Chondrocyte (in vitro differentiated cells): ENCODE results near the gene LRP4. TPM values are rescaled to one million over a fixed set of nuclear protein-coding genes. Genes with fewer than 3 reads are reported as not detected.

ENCODE experiments used
- DNase-seq: peaks from one replicate; pipeline ENCODE4 v3.0.0; 2021; ENCODE audit warnings: mixed read lengths, low spot score
- H3K27ac Mint-ChIP-seq: one replicate; pipeline ENCODE4 v1.8.0; 2021; ENCODE audit warnings: mild to moderate bottlenecking, moderate library complexity, mixed read lengths; ENCODE audit not compliant: unreplicated experiment
- H3K27me3 Mint-ChIP-seq: 2 replicates; pipeline ENCODE4 v1.8.0; 2021; ENCODE audit warnings: low read depth, mixed read lengths
- H3K36me3 Mint-ChIP-seq: 2 replicates; pipeline ENCODE4 v1.8.0; 2021; ENCODE audit warnings: low read depth, mixed read lengths
- H3K4me1 Mint-ChIP-seq: 2 replicates; pipeline ENCODE4 v1.8.0; 2021; ENCODE audit warnings: low read depth, mild to moderate bottlenecking, mixed read lengths
- H3K4me3 Mint-ChIP-seq: one replicate; pipeline ENCODE4 v1.8.0; 2021; ENCODE audit warnings: mild to moderate bottlenecking, moderate library complexity, mixed read lengths; ENCODE audit not compliant: unreplicated experiment
- H3K9me3 Mint-ChIP-seq: 2 replicates; pipeline ENCODE4 v1.8.0; 2021; ENCODE audit warnings: low read depth, mixed read lengths
- CTCF ChIP-seq: fragments of 200-600 bp; sonication (generic); IDR thresholded peaks from 2 replicates; pipeline ENCODE4 v1.5.0; 2021; ENCODE audit warnings: antibody characterized with exemption, mild to moderate bottlenecking, moderate library complexity
- total RNA-seq: library from RNA; stranded (reverse); gene quantifications from 3 replicates; pipeline ENCODE4 v1.2.1, GENCODE V29; 2021

LRP4 gene
- total RNA-seq, 1 donor from 2014 or later, result 7.0 TPM

DNA sequence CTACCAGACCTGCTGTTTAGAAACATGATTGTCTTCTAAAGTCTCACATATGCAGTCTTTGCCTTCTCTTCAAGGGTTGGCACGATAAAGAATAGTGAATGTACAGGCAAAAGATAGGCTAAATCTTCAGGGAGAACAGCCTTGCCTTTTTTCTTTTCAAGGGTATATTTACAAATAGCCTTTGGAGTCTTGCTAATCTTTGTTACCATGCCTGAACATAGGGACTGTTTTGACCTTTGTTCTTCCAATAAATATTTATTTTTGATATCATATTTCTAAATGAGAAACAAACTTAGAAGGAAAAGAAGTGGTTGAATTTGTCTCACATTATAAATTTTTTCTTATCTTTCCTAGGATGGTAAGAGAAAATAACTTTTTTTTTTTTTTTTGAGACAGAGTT, 30.9 kb upstream of the LRP4 start:
- Mint-ChIP-seq H3K9me3 (no peaks in the 10 kb centered on the region), H3K36me3 (no peaks in the 10 kb centered on the region), H3K4me3 (no peak overlapping the region), H3K27ac (no peak overlapping the region), H3K4me1 (peaks cover 25% of the 10 kb centered on the region), H3K27me3 (no peaks in the 10 kb centered on the region)
- DNase-seq, result no peak
- TF ChIP-seq CTCF, result no peak

DNA sequence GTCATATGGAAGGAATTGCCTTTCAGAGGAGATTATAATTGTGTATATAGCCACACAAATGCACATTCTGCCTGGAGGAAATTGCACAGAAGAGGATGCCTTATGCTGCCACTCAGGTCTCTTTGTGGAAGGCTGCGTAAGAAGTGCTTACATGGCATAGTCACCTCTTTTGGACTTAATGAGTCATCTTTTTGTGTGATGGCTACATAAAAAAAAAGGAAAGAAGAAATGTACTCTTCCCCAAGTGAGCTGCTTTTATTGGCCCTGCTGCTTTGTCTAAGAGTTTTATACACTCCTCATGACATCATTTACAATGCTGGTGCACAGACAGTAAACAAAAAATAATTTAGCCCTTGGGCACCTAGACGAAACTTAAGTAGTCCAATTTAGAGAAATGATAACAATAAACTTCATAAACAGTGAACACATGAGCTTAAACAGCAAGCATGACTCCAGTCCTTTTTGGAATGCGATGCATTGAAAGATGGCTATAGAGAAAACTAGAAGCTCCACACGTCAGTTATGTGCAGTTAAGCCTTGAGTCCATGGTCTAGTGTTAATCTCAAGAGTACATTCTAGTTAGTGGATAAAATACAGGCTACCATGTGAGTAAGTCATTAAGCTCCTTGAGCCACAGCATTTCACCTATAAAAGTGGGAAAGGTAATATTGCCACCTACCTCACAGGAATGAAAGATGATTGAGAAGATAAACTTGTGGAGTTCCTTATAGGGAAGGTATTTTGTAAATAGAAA, 30.2 kb upstream of the LRP4 start:
- Mint-ChIP-seq H3K36me3 (no peaks in the 10 kb centered on the region), H3K9me3 (no peaks in the 10 kb centered on the region), H3K27me3 (no peaks in the 10 kb centered on the region), H3K27ac (peak overlapping the region; percentile 84), H3K4me3 (no peak overlapping the region), H3K4me1 (peaks cover 25% of the 10 kb centered on the region)
- no peak for DNase-seq
- TF ChIP-seq CTCF, result no peak

DNA sequence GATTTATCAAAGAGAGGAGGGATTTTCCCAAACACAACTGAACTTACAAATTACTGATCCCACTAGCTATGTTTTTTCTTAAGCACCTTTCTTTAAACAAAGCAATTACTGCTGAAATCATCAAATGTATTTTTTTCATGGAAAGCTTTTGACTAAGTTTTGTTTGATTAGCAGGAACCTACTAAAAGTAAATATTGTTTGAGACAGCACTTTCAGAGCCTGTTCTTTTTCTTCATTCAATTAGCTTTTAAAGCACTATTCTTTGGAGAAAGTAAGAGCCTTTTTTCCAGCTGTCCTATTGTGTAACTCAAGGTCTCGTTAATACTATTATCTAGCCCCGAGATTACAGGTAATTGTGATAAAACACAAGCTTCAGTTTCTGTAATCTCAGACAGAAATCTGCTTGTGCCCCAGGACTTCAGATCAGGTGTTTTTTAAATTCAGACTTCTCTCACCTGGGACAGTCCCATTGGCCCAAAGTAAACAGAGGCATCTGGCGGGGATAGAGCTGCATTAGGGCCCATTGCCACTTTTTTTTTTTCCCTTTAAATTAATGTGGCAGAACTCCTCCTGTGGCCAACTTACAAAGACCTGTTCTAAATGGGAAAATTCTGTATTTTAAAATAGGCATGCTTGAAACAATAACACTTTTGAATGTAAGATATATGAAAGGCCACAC, 29.2 kb upstream of the LRP4 start:
- no peak overlapping the region for H3K4me3 Mint-ChIP-seq
- no peaks in the 10 kb centered on the region for H3K27me3 Mint-ChIP-seq
- TF ChIP-seq CTCF, result no peak
- peaks cover 25% of the 10 kb centered on the region for H3K4me1 Mint-ChIP-seq
- no peak for DNase-seq
- H3K36me3 Mint-ChIP-seq, result no peaks in the 10 kb centered on the region
- peak overlapping the region; percentile 84 for H3K27ac Mint-ChIP-seq
- no peaks in the 10 kb centered on the region for H3K9me3 Mint-ChIP-seq

GRCh38 chr11:46944356-46945075, 26.2 kb upstream of the LRP4 start:
- H3K9me3 Mint-ChIP-seq, result no peaks in the 10 kb centered on the region
- no peaks in the 10 kb centered on the region for H3K27me3 Mint-ChIP-seq
- no peak overlapping the region for H3K4me3 Mint-ChIP-seq
- no peak for DNase-seq
- peaks cover 25% of the 10 kb centered on the region for H3K4me1 Mint-ChIP-seq
- TF ChIP-seq CTCF, result no peak
- no peaks in the 10 kb centered on the region for H3K36me3 Mint-ChIP-seq
- H3K27ac Mint-ChIP-seq, result no peak overlapping the region

DNA sequence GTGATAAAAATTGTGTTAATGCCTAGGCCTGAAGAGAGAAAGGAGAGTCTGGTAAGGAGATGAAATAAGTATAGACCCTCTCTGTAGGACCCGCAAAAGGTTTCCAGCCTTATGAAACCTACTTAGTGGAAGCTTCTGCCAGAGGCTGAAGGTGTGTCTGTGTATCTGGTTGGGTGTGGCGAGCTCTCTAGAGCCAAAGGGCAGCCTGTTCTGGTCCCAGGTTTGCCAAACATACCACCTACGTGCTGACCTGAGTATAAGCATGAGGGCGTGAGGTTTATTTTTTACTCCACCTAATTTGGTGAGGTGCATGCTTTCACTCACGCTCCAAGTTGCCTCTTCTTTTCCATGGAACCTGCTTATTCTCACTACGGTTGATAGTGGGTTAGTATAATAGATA, 23.8 kb upstream of the LRP4 start:
- peaks cover 9% of the 10 kb centered on the region for H3K4me1 Mint-ChIP-seq

More for the DNA sequence above, 23.8 kb upstream of the LRP4 start:
- TF ChIP-seq CTCF, result no peak
- H3K4me3 Mint-ChIP-seq, result no peak overlapping the region
- H3K27ac Mint-ChIP-seq, result no peak overlapping the region
- no peaks in the 10 kb centered on the region for H3K9me3 Mint-ChIP-seq
- H3K36me3 Mint-ChIP-seq, result peaks cover 2% of the 10 kb centered on the region
- no peaks in the 10 kb centered on the region for H3K27me3 Mint-ChIP-seq
- DNase-seq, result no peak
